Tibial nerve (tissue), 3 donors: ENCODE results near the gene POLR3B.
"Not testable (repeated sequence)": the region's sequence is repeated elsewhere in the genome, so short reads cannot be mapped to it uniquely, and the experiment has no call there.

Experiments used
- POLR2A ChIP-seq, 2 donors: fragments of 450-650 bp; IDR thresholded peaks; one replicate each; pipeline ENCODE4 v1.6.1; 2017; ENCODE audit warnings: antibody characterized with exemption in 2 of 2, mild to moderate bottlenecking in 2 of 2, moderate library complexity in 2 of 2
- TF ChIP-seq, protein P1 (sequence below), 5 experiments: fragments of 200-600 bp in 3 of 5; fragments of 450-650 bp in 2 of 5; sonication (generic) in 3 of 5; IDR thresholded peaks; one replicate each; pipeline ENCODE4 v1.5.1; 2016 to 2019; ENCODE audit warnings: antibody characterized with exemption in 5 of 5, mild to moderate bottlenecking in 3 of 5, moderate library complexity in 2 of 5

- TF ChIP-seq, protein P1, sequence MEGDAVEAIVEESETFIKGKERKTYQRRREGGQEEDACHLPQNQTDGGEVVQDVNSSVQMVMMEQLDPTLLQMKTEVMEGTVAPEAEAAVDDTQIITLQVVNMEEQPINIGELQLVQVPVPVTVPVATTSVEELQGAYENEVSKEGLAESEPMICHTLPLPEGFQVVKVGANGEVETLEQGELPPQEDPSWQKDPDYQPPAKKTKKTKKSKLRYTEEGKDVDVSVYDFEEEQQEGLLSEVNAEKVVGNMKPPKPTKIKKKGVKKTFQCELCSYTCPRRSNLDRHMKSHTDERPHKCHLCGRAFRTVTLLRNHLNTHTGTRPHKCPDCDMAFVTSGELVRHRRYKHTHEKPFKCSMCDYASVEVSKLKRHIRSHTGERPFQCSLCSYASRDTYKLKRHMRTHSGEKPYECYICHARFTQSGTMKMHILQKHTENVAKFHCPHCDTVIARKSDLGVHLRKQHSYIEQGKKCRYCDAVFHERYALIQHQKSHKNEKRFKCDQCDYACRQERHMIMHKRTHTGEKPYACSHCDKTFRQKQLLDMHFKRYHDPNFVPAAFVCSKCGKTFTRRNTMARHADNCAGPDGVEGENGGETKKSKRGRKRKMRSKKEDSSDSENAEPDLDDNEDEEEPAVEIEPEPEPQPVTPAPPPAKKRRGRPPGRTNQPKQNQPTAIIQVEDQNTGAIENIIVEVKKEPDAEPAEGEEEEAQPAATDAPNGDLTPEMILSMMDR (IDR thresholded peaks at IDR 0.05), result not testable (repeated sequence)
- TF ChIP-seq POLR2A (IDR thresholded peaks at IDR 0.05), result not testable (repeated sequence)
Measured at GRCh38 chr12:106475662-106476061, 118.1 kb downstream of the POLR3B start.
